Liver (tissue), 3 donors: ENCODE results near the gene CARMIL1.

Experiments used
- ATF3 ChIP-seq: IDR thresholded peaks from 2 replicates; pipeline ENCODE4 v1.6.1; 2016; ENCODE audit warnings: antibody characterized with exemption
- CTCF ChIP-seq: fragments of 150-350 bp; IDR thresholded peaks from 2 replicates; pipeline ENCODE4 v1.5.1; 2017; ENCODE audit warnings: improper control_type of control experiment, low read depth, low read length; ENCODE audit not compliant: missing input control
- EGR1 ChIP-seq, 2 donors: IDR thresholded peaks; 2 replicates each; pipeline ENCODE4 v1.6.1; 2016 to 2018; ENCODE audit warnings: antibody characterized with exemption in 2 of 2, low read depth in 2 of 2
- FOXA1 ChIP-seq: IDR thresholded peaks from 2 replicates; pipeline ENCODE4 v1.6.1; 2016; ENCODE audit warnings: antibody characterized with exemption
- GABPA ChIP-seq, 2 donors: IDR thresholded peaks in 1 of 2; conservative IDR thresholded peaks in 1 of 2; 2 replicates each; pipeline ENCODE4 v1.6.1; 2016; ENCODE audit warnings: antibody characterized with exemption in 2 of 2, mild to moderate bottlenecking in 1 of 2, moderate library complexity in 1 of 2
- HNF4A ChIP-seq, 2 donors: conservative IDR thresholded peaks; 2 replicates each; pipeline ENCODE4 v1.6.1; 2016; ENCODE audit warnings: antibody characterized with exemption in 2 of 2, mild to moderate bottlenecking in 2 of 2
- JUND ChIP-seq, 2 donors: IDR thresholded peaks; 2 replicates each; pipeline ENCODE4 v1.6.1; 2016; ENCODE audit warnings: antibody characterized with exemption in 2 of 2
- MAX ChIP-seq: IDR thresholded peaks from 2 replicates; pipeline ENCODE4 v1.6.1; 2016; ENCODE audit warnings: antibody characterized with exemption
- RAD21 ChIP-seq, 2 donors: IDR thresholded peaks; 2 replicates each; pipeline ENCODE4 v1.6.1; 2016; ENCODE audit warnings: antibody characterized with exemption in 2 of 2, mild to moderate bottlenecking in 2 of 2
- REST ChIP-seq: IDR thresholded peaks from 2 replicates; pipeline ENCODE4 v1.6.1; 2016; ENCODE audit warnings: antibody characterized with exemption, mild to moderate bottlenecking
- SP1 ChIP-seq: IDR thresholded peaks from 2 replicates; pipeline ENCODE4 v1.6.1; 2018; ENCODE audit warnings: antibody characterized with exemption, mild to moderate bottlenecking
- TAF1 ChIP-seq: conservative IDR thresholded peaks from 2 replicates; pipeline ENCODE4 v1.6.1; 2016; ENCODE audit warnings: antibody characterized with exemption, mild to moderate bottlenecking
- YY1 ChIP-seq: IDR thresholded peaks from 2 replicates; pipeline ENCODE4 v1.6.1; 2016; ENCODE audit warnings: antibody characterized with exemption, mild to moderate bottlenecking
- donor health status: healthy.
- donor health status: healthy.

- no peak for TF ChIP-seq CTCF
- TF ChIP-seq RAD21 (IDR thresholded peaks at IDR 0.05), result no peak
- TF ChIP-seq JUND (IDR thresholded peaks at IDR 0.05), result no peak
- no peak for TF ChIP-seq ATF3
- no peak for TF ChIP-seq HNF4A (conservative IDR thresholded peaks at IDR 0.05)
- TF ChIP-seq REST, result no peak
- TF ChIP-seq TAF1, result no peak
- TF ChIP-seq GABPA (IDR thresholded peaks at IDR 0.05 in 1 of 2, conservative IDR thresholded peaks at IDR 0.05 in 1 of 2), result no peak
- TF ChIP-seq SP1, result no peak
- TF ChIP-seq YY1, result no peak
- TF ChIP-seq FOXA1, result no peak
- no peak for TF ChIP-seq EGR1 (IDR thresholded peaks at IDR 0.05; ENCODE audit: low read depth in 2 of 2)
- TF ChIP-seq MAX, result no peak
Observed at GRCh38 chr6:25414755-25415154, 135.6 kb downstream of the CARMIL1 start.
